WTC11 (cell line): ENCODE results near the gene CLDN7. TPM values are rescaled to one million over a fixed set of nuclear protein-coding genes. Genes with fewer than 3 reads are reported as not detected.

ENCODE experiments used
- ATAC-seq: fragments of 200-7000 bp; cut with Tn5 transposase; 2 replicates; pipeline ENCODE4 v1.10.0; 2021; ENCODE audit warnings: mild to moderate bottlenecking, moderate library complexity
- CTCF ChIA-PET: fragments of 300-600 bp; sonication (Branson Sonifier 250); formaldehyde crosslinking; loops from one replicate; lab custom pipeline; 2021; ENCODE audit warnings: antibody characterized with exemption; lab: Charles Lee
- POLR2A ChIA-PET: fragments of 350-600 bp; sonication (Branson Sonifier 250); formaldehyde crosslinking; loops from one replicate; lab custom pipeline; 2021; ENCODE audit warnings: antibody characterized with exemption; lab: Charles Lee
- DNase-seq: peaks from one replicate; pipeline ENCODE4 v3.0.0; 2021; ENCODE audit warnings: low spot score
- H3K27ac Mint-ChIP-seq: 2 replicates; pipeline ENCODE4 v1.8.0; 2021; ENCODE audit warnings: mixed read lengths
- H3K27me3 Mint-ChIP-seq: 2 replicates; pipeline ENCODE4 v1.8.0; 2021; ENCODE audit warnings: low read depth, mild to moderate bottlenecking, moderate library complexity, mixed read lengths
- H3K36me3 Mint-ChIP-seq: 2 replicates; pipeline ENCODE4 v1.8.0; 2021; ENCODE audit warnings: mixed read lengths
- H3K4me1 Mint-ChIP-seq: 2 replicates; pipeline ENCODE4 v1.8.0; 2022; ENCODE audit warnings: mixed read lengths
- H3K4me3 Mint-ChIP-seq: 2 replicates; pipeline ENCODE4 v1.8.0; 2021; ENCODE audit warnings: mild to moderate bottlenecking, moderate library complexity, mixed read lengths
- H3K9me3 Mint-ChIP-seq: 2 replicates; pipeline ENCODE4 v1.8.0; 2021; ENCODE audit warnings: mixed read lengths
- ATF1 ChIP-seq: sonication (generic); formaldehyde crosslinking; IDR thresholded peaks from 2 replicates; pipeline ENCODE4 v1.8.1; 2023; ENCODE audit warnings: mild to moderate bottlenecking, moderate library complexity, missing genetic modification reagents
- CREM ChIP-seq: sonication (generic); formaldehyde crosslinking; IDR thresholded peaks from 2 replicates; pipeline ENCODE4 v1.8.1; 2022; ENCODE audit warnings: mild to moderate bottlenecking, missing genetic modification reagents, moderate library complexity
- FOXP1 ChIP-seq: sonication (generic); formaldehyde crosslinking; IDR thresholded peaks from 2 replicates; pipeline ENCODE4 v1.8.0; 2022; ENCODE audit warnings: missing genetic modification reagents, mild to moderate bottlenecking, moderate library complexity, borderline replicate concordance
- GABPB1 ChIP-seq: sonication (generic); formaldehyde crosslinking; IDR thresholded peaks from 2 replicates; pipeline ENCODE4 v1.8.1; 2023; ENCODE audit warnings: mild to moderate bottlenecking, missing genetic modification reagents
- GRHL2 ChIP-seq: fragments of 250-450 bp; sonication (Bioruptor Pico); IDR thresholded peaks from 2 replicates; pipeline ENCODE4 v1.8.0; 2022; ENCODE audit warnings: mild to moderate bottlenecking, moderate library complexity; ENCODE audit not compliant: insufficient replicate concordance, severe bottlenecking
- GTF2I ChIP-seq: fragments of 250-450 bp; sonication (Bioruptor Pico); conservative IDR thresholded peaks from 2 replicates; pipeline ENCODE4 v1.4.0; 2021; ENCODE audit warnings: mild to moderate bottlenecking
- NR1H2 ChIP-seq: sonication (generic); formaldehyde crosslinking; IDR thresholded peaks from 2 replicates; pipeline ENCODE4 v1.9.0; 2021; ENCODE audit warnings: mild to moderate bottlenecking, moderate library complexity, missing genetic modification reagents
- OVOL2 ChIP-seq: fragments of 250-450 bp; sonication (Bioruptor Pico); IDR thresholded peaks from 2 replicates; pipeline ENCODE4 v1.9.0; 2021; ENCODE audit warnings: mild to moderate bottlenecking, borderline replicate concordance
- PRRX2 ChIP-seq: fragments of 250-450 bp; sonication (Bioruptor Pico); IDR thresholded peaks from 2 replicates; pipeline ENCODE4 v1.8.0; 2021; ENCODE audit warnings: mild to moderate bottlenecking
- RELA ChIP-seq: sonication (generic); formaldehyde crosslinking; IDR thresholded peaks from 2 replicates; pipeline ENCODE4 v1.8.1; 2022; ENCODE audit warnings: missing genetic modification reagents, mild to moderate bottlenecking, borderline replicate concordance
- SMAD3 ChIP-seq: sonication (generic); formaldehyde crosslinking; IDR thresholded peaks from 2 replicates; pipeline ENCODE4 v1.8.0; 2022; ENCODE audit warnings: missing genetic modification reagents, mild to moderate bottlenecking, borderline replicate concordance
- TEAD1 ChIP-seq: sonication (generic); formaldehyde crosslinking; IDR thresholded peaks from 2 replicates; pipeline ENCODE4 v1.8.0; 2022; ENCODE audit warnings: mild to moderate bottlenecking, missing genetic modification reagents
- TP53 ChIP-seq: sonication (generic); formaldehyde crosslinking; IDR thresholded peaks from 2 replicates; pipeline ENCODE4 v1.8.1; 2023; ENCODE audit warnings: mild to moderate bottlenecking, missing genetic modification reagents
- ZNF423 ChIP-seq: fragments of 250-450 bp; sonication (Bioruptor Pico); IDR thresholded peaks from 2 replicates; pipeline ENCODE4 v2.1.2; 2022; ENCODE audit warnings: mild to moderate bottlenecking, moderate library complexity
- total RNA-seq: library from RNA; stranded (reverse); gene quantifications from 3 replicates; pipeline ENCODE4 v1.2.3, GENCODE V29; 2021
- TF ChIP-seq, protein P1 (sequence below): sonication (generic); formaldehyde crosslinking; IDR thresholded peaks from 2 replicates; pipeline ENCODE4 v1.8.0; 2022; ENCODE audit warnings: mild to moderate bottlenecking, missing genetic modification reagents
- TF ChIP-seq, protein P2 (sequence below): fragments of 200-600 bp; IDR thresholded peaks from 2 replicates; pipeline ENCODE4 v1.8.0; 2022; ENCODE audit warnings: antibody characterized with exemption
- TF ChIP-seq, protein P3 (sequence below): sonication (generic); formaldehyde crosslinking; IDR thresholded peaks from 2 replicates; pipeline ENCODE4 v1.8.1; 2022; ENCODE audit warnings: mild to moderate bottlenecking, moderate library complexity, missing genetic modification reagents
- TF ChIP-seq, protein P4 (sequence below): sonication (generic); formaldehyde crosslinking; IDR thresholded peaks from 2 replicates; pipeline ENCODE4 v1.8.0; 2023; ENCODE audit warnings: missing genetic modification reagents

The CLDN7 gene
- total RNA-seq, 1 experiment from 2014 or later = 136 TPM

DNA sequence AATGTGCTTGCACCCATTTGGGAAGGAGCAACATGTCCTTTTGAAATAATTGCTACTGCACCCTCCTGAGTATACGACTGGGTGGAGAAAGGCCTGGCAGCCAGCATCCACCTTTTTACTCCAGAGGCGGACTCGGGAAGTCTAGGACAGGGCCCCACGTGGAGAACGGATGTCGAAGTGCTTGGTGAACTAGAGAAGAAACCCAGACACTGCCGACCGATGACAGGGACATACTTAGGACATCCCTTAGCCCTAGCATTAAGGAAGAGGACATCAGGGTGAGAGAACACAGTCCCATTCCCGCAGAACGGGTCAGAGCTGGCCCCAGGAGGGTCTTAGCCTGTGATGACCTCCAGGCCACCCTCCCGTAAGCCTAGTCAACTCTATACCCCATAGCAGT, 28.4 kb upstream of the CLDN7 start (continued):
- TF ChIP-seq TP53 (CRISPR knock-in tag) (no peak), CREM (CRISPR knock-in tag) (no peak), FOXP1 (CRISPR knock-in tag) (no peak)

DNA sequence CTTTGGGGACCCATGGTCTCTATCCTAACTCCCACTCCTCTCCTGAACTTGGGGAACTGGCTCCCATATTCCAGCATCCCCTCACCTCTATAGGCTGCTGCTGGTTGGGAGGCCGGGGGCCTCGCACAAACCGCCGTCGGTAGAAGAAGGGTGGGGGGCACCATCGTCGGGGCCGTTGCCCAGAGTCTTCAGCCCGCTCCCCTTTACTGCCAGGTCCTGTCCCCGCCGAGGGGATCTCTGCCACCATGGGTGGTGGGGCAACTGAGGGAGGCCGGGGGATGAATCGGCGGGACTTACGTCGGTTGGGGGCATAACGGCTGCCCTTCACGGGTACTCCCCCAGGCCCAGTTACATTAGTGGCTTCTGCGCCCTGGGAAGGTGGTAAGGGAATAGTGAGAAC, 27.9 kb upstream of the CLDN7 start:
- peaks cover 30% of the 10 kb centered on the region for H3K27me3 Mint-ChIP-seq

DNA sequence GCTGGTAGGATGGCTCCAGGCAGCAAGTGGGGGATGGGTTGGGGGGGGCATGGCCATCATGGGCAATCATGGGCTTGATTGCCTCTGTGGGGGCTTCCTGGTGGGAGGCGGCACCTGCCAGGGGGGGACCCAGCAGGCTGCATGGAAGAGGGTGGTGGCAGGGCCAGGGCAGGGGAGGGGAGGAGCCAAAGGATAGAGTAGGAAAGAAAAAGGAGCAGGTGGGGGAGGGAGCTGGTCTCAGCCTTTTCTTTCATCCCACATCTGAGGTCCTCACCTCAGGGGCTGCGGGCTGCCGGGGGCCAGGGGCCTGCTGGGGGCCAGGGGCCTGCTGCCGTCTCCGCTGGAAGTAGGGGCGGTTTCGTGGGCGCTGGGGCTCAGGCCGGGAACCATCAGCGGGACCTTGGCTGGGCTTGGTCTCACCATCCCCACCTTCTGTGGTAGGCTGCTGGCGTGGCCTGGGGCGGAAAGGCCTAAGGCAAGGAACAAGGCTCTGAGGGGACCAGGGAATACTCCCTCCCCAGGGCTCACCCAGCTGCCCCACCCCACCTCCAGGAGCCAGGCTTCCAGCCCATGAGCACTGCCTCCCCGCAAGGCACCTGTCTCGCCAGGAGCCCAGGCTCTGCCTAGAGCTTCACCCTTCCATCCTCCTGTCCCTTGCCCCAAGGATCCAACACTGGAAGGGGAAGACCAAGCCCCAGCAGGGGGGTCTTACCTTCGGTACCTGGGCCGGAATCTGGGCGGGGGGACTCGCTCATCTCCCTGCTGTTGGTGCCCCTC, 27.2 kb upstream of the CLDN7 start:
- TF ChIP-seq PRRX2 (CRISPR knock-in tag) (no peak), ZNF423 (CRISPR knock-in tag) (peak; percentile 45; the same call in 1 of the 2 replicates)
- no peak overlapping the region; the same call in 1 of the 2 replicates for H3K27ac Mint-ChIP-seq
- H3K4me1 Mint-ChIP-seq = peaks cover 22% of the 10 kb centered on the region
- peaks cover 26% of the 10 kb centered on the region for H3K27me3 Mint-ChIP-seq
- POLR2A ChIA-PET = interaction anchor here (0.6 kb wide), 1 partner anchor 11 kb away, joined by 4 read pairs; no protein-coding TSS in a partner anchor
- CTCF ChIA-PET = interaction anchor here (0.7 to 5.4 kb wide), 4 partner anchors 7 to 115 kb away, joined by 3 to 61 read pairs (median 5); partner anchors contain the start of genes SLC2A4 and TMEM256
- no peak for DNase-seq
- no peaks in the 10 kb centered on the region for H3K9me3 Mint-ChIP-seq
- no peak overlapping the region for H3K4me3 Mint-ChIP-seq
- ATAC-seq = no peak
- H3K36me3 Mint-ChIP-seq = no peaks in the 10 kb centered on the region; the same call in 1 of the 2 replicates

More for the DNA sequence above, 27.9 kb upstream of the CLDN7 start:
- Mint-ChIP-seq H3K36me3 (no peaks in the 10 kb centered on the region; the same call in 1 of the 2 replicates), H3K9me3 (no peaks in the 10 kb centered on the region), H3K4me3 (no peak overlapping the region), H3K4me1 (peaks cover 23% of the 10 kb centered on the region), H3K27ac (no peak overlapping the region; the same call in 1 of the 2 replicates)
- ChIA-PET CTCF (interaction anchor here (5.4 kb wide), 1 partner anchor 9 kb away, joined by 61 read pairs; the partner anchor contains the start of gene SLC2A4), POLR2A (no interaction called here)
- ATAC-seq = no peak
- TF ChIP-seq OVOL2 (CRISPR knock-in tag) (no peak), TEAD1 (CRISPR knock-in tag) (no peak), GRHL2 (CRISPR knock-in tag) (no peak), ATF1 (no peak), TP53 (CRISPR knock-in tag) (no peak), SMAD3 (CRISPR knock-in tag) (no peak), GTF2I (CRISPR knock-in tag) (no peak), RELA (CRISPR knock-in tag) (no peak), GABPB1 (CRISPR knock-in tag) (no peak), NR1H2 (CRISPR knock-in tag) (no peak), PRRX2 (CRISPR knock-in tag) (no peak)
- TF ChIP-seq, protein P1, sequence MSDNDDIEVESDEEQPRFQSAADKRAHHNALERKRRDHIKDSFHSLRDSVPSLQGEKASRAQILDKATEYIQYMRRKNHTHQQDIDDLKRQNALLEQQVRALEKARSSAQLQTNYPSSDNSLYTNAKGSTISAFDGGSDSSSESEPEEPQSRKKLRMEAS (CRISPR knock-in tag) = no peak
- TF ChIP-seq, protein P2, sequence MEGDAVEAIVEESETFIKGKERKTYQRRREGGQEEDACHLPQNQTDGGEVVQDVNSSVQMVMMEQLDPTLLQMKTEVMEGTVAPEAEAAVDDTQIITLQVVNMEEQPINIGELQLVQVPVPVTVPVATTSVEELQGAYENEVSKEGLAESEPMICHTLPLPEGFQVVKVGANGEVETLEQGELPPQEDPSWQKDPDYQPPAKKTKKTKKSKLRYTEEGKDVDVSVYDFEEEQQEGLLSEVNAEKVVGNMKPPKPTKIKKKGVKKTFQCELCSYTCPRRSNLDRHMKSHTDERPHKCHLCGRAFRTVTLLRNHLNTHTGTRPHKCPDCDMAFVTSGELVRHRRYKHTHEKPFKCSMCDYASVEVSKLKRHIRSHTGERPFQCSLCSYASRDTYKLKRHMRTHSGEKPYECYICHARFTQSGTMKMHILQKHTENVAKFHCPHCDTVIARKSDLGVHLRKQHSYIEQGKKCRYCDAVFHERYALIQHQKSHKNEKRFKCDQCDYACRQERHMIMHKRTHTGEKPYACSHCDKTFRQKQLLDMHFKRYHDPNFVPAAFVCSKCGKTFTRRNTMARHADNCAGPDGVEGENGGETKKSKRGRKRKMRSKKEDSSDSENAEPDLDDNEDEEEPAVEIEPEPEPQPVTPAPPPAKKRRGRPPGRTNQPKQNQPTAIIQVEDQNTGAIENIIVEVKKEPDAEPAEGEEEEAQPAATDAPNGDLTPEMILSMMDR = no peak
- TF ChIP-seq, protein P3, sequence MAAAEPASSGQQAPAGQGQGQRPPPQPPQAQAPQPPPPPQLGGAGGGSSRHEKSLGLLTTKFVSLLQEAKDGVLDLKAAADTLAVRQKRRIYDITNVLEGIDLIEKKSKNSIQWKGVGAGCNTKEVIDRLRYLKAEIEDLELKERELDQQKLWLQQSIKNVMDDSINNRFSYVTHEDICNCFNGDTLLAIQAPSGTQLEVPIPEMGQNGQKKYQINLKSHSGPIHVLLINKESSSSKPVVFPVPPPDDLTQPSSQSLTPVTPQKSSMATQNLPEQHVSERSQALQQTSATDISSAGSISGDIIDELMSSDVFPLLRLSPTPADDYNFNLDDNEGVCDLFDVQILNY (CRISPR knock-in tag) = no peak
- TF ChIP-seq, protein P4, sequence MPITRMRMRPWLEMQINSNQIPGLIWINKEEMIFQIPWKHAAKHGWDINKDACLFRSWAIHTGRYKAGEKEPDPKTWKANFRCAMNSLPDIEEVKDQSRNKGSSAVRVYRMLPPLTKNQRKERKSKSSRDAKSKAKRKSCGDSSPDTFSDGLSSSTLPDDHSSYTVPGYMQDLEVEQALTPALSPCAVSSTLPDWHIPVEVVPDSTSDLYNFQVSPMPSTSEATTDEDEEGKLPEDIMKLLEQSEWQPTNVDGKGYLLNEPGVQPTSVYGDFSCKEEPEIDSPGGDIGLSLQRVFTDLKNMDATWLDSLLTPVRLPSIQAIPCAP (CRISPR knock-in tag) = no peak
- DNase-seq = no peak
